ENCODE data around the gene PDPN. TPM values are rescaled to one million over a fixed set of nuclear protein-coding genes. Genes with fewer than 3 reads are reported as not detected.

Gene PDPN
- total and polyA plus RNA-seq, 2 of the 13 experiments (the other 11 are each of a cell fraction or from before 2014, with no cell fraction given), result not detected

DNA sequence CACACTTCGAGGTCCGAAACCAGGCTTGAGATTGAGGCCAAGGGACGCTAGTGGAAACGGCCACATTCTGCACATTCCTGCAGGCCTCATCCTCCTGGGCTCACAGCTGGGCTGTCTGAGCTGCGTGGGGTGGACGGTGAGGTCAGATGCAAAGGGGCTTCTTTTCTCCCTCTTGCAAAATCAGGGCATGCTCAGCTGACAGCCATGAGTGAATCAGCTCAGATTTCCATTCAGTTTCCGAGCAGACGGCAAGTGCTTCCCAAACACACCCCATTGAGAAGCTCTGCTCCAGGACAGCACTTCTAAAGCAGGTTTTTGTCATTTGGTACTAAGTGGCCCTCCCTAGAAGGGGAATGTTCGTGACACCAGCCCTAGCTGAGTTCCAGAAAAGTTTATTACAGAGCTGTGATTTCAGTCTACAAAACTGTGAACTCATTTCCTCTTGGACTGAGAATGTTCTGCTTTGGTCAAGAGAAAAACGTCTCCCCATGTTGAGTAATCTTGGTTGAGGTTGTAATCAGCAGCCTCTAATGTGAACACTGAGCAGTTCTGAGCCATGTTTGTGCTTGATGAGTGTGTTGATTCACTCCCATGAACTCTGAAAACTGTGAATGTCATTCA, 10.0 kb downstream of the PDPN start:
- CTCF ChIA-PET (ENCODE audit: low intra/inter-chr PET ratio, low total read pairs), result no interaction called here
- in situ Hi-C loops (cut with HindIII; ENCODE audit: extremely low pct_ligation_motif_present, low pct_unique_long_range_greater_than_20kb), result no loop called here
- WGBS (ENCODE audit: low lambda C conversion rate), result 0% methylated on average over 5 of the region's 10 CpGs
- Histone ChIP-seq H3K27me3 (ENCODE audit: control insufficient read depth in 1 of 2, insufficient read depth in 2 of 2, low read length in 2 of 2) (peaks cover 0 to 49% of the 10 kb centered on the region in 2 experiments; a peak in 4 of 5 replicates), H2AFZ (ENCODE audit: low read length) (no peak overlapping the region), H3K9me3 (ENCODE audit: low read length) (no peaks in the 10 kb centered on the region), H3K4me2 (ENCODE audit: low read depth, low read length) (no peak overlapping the region), H3K4me1 (ENCODE audit: insufficient read depth, low read length) (no peaks in the 10 kb centered on the region), H3K79me2 (ENCODE audit: insufficient read depth, low read length) (no peaks in the 10 kb centered on the region), H4K20me1 (ENCODE audit: insufficient read depth, low read length) (no peaks in the 10 kb centered on the region), H3K9ac (ENCODE audit: insufficient read depth, low read depth, low read length) (no peak overlapping the region), H3K4me3 (replicated peaks in 1 of 3; ENCODE audit: insufficient read depth in 1 of 3, low read depth in 2 of 3, low read length in 3 of 3) (no peak overlapping the region), H3K36me3 (replicated peaks in 1 of 2; ENCODE audit: control insufficient read depth in 1 of 2, insufficient read depth in 2 of 2, low read length in 2 of 2) (no peaks in the 10 kb centered on the region), H3K27ac (ENCODE audit: extremely low read length, insufficient read depth, low read length) (no peak overlapping the region)
- no peak for FAIRE-seq
- DNase-seq (ENCODE audit: low spot score), result no peak
- intact Hi-C loops (cut with micrococcal nuclease; ENCODE audit: unreplicated experiment), result no loop called here
- no peak for ATAC-seq
- POLR2A ChIA-PET, result no interaction called here
- no TSS peak for BruUV-seq (replicated peaks)
- no peak for TF ChIP-seq XBP1 (CRISPR knock-in tag; IDR thresholded peaks at IDR 0.05)
- no peak for TF ChIP-seq NR1H2 (CRISPR knock-in tag; IDR thresholded peaks at IDR 0.05; ENCODE audit: borderline replicate concordance, low read depth)
- TF ChIP-seq, protein P1, sequence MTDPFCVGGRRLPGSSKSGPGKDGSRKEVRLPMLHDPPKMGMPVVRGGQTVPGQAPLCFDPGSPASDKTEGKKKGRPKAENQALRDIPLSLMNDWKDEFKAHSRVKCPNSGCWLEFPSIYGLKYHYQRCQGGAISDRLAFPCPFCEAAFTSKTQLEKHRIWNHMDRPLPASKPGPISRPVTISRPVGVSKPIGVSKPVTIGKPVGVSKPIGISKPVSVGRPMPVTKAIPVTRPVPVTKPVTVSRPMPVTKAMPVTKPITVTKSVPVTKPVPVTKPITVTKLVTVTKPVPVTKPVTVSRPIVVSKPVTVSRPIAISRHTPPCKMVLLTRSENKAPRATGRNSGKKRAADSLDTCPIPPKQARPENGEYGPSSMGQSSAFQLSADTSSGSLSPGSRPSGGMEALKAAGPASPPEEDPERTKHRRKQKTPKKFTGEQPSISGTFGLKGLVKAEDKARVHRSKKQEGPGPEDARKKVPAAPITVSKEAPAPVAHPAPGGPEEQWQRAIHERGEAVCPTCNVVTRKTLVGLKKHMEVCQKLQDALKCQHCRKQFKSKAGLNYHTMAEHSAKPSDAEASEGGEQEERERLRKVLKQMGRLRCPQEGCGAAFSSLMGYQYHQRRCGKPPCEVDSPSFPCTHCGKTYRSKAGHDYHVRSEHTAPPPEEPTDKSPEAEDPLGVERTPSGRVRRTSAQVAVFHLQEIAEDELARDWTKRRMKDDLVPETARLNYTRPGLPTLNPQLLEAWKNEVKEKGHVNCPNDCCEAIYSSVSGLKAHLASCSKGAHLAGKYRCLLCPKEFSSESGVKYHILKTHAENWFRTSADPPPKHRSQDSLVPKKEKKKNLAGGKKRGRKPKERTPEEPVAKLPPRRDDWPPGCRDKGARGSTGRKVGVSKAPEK (CRISPR knock-in tag; IDR thresholded peaks at IDR 0.05; ENCODE audit: borderline replicate concordance), result no peak
- TF ChIP-seq, protein P2, sequence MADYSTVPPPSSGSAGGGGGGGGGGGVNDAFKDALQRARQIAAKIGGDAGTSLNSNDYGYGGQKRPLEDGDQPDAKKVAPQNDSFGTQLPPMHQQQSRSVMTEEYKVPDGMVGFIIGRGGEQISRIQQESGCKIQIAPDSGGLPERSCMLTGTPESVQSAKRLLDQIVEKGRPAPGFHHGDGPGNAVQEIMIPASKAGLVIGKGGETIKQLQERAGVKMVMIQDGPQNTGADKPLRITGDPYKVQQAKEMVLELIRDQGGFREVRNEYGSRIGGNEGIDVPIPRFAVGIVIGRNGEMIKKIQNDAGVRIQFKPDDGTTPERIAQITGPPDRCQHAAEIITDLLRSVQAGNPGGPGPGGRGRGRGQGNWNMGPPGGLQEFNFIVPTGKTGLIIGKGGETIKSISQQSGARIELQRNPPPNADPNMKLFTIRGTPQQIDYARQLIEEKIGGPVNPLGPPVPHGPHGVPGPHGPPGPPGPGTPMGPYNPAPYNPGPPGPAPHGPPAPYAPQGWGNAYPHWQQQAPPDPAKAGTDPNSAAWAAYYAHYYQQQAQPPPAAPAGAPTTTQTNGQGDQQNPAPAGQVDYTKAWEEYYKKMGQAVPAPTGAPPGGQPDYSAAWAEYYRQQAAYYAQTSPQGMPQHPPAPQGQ (CRISPR knock-in tag; IDR thresholded peaks at IDR 0.05; ENCODE audit: borderline replicate concordance), result no peak
- TF ChIP-seq U2AF1 (optimal IDR thresholded peaks at IDR 0.05; ENCODE audit: low read depth, low read length), result no peak
- TF ChIP-seq, protein P3, sequence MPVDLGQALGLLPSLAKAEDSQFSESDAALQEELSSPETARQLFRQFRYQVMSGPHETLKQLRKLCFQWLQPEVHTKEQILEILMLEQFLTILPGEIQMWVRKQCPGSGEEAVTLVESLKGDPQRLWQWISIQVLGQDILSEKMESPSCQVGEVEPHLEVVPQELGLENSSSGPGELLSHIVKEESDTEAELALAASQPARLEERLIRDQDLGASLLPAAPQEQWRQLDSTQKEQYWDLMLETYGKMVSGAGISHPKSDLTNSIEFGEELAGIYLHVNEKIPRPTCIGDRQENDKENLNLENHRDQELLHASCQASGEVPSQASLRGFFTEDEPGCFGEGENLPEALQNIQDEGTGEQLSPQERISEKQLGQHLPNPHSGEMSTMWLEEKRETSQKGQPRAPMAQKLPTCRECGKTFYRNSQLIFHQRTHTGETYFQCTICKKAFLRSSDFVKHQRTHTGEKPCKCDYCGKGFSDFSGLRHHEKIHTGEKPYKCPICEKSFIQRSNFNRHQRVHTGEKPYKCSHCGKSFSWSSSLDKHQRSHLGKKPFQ (CRISPR knock-in tag; IDR thresholded peaks at IDR 0.05; ENCODE audit: insufficient replicate concordance), result no peak
- TF ChIP-seq NFIB (CRISPR knock-in tag; IDR thresholded peaks at IDR 0.05; ENCODE audit: borderline replicate concordance), result no peak
- TF ChIP-seq, protein P4, sequence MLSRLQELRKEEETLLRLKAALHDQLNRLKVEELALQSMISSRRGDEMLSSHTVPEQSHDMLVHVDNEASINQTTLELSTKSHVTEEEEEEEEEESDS (CRISPR knock-in tag; IDR thresholded peaks at IDR 0.05; ENCODE audit: borderline replicate concordance), result no peak
- TF ChIP-seq ZNF326 (CRISPR knock-in tag; IDR thresholded peaks at IDR 0.05; ENCODE audit: borderline replicate concordance), result no peak
- TF ChIP-seq, protein P5, sequence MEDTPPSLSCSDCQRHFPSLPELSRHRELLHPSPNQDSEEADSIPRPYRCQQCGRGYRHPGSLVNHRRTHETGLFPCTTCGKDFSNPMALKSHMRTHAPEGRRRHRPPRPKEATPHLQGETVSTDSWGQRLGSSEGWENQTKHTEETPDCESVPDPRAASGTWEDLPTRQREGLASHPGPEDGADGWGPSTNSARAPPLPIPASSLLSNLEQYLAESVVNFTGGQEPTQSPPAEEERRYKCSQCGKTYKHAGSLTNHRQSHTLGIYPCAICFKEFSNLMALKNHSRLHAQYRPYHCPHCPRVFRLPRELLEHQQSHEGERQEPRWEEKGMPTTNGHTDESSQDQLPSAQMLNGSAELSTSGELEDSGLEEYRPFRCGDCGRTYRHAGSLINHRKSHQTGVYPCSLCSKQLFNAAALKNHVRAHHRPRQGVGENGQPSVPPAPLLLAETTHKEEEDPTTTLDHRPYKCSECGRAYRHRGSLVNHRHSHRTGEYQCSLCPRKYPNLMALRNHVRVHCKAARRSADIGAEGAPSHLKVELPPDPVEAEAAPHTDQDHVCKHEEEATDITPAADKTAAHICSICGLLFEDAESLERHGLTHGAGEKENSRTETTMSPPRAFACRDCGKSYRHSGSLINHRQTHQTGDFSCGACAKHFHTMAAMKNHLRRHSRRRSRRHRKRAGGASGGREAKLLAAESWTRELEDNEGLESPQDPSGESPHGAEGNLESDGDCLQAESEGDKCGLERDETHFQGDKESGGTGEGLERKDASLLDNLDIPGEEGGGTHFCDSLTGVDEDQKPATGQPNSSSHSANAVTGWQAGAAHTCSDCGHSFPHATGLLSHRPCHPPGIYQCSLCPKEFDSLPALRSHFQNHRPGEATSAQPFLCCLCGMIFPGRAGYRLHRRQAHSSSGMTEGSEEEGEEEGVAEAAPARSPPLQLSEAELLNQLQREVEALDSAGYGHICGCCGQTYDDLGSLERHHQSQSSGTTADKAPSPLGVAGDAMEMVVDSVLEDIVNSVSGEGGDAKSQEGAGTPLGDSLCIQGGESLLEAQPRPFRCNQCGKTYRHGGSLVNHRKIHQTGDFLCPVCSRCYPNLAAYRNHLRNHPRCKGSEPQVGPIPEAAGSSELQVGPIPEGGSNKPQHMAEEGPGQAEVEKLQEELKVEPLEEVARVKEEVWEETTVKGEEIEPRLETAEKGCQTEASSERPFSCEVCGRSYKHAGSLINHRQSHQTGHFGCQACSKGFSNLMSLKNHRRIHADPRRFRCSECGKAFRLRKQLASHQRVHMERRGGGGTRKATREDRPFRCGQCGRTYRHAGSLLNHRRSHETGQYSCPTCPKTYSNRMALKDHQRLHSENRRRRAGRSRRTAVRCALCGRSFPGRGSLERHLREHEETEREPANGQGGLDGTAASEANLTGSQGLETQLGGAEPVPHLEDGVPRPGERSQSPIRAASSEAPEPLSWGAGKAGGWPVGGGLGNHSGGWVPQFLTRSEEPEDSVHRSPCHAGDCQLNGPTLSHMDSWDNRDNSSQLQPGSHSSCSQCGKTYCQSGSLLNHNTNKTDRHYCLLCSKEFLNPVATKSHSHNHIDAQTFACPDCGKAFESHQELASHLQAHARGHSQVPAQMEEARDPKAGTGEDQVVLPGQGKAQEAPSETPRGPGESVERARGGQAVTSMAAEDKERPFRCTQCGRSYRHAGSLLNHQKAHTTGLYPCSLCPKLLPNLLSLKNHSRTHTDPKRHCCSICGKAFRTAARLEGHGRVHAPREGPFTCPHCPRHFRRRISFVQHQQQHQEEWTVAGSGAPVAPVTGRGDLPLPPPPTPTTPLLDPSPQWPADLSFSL (CRISPR knock-in tag; IDR thresholded peaks at IDR 0.05), result no peak
